Panc1 (cell line): Measurements from ENCODE around the gene B4GALT2. TPM values are rescaled to one million over a fixed set of nuclear protein-coding genes. Genes with fewer than 3 reads are reported as not detected.
A peak's percentile ranks its signal among the peaks of the same experiment; 100 is the strongest.

ENCODE experiments used
- ATAC-seq: fragments of 200-7000 bp; cut with Tn5 transposase; 2 replicates; pipeline ENCODE4 v1.9.1; 2020; ENCODE audit warnings: mild to moderate bottlenecking, moderate library complexity
- BruUV-seq: library from RNA; stranded (reverse); fragments of 400-500 nt; replicated peaks from 2 replicates; lab custom pipeline; 2021; lab: Mats Ljungman, UMichigan
- CTCF ChIA-PET: fragments of 300-600 bp; sonication (Branson Sonifier 250); formaldehyde crosslinking; loops from one replicate; lab custom pipeline; 2022; ENCODE audit warnings: antibody characterized with exemption; lab: Charles Lee
- POLR2A ChIA-PET: fragments of 300-600 bp; sonication (Branson Sonifier 250); formaldehyde crosslinking; loops from one replicate; lab custom pipeline; 2022; ENCODE audit warnings: antibody characterized with exemption; lab: Charles Lee
- DNase-seq: peaks from one replicate; pipeline ENCODE4 v3.0.0-alpha.2; 2010; ENCODE audit warnings: low read depth, low spot score
- H3K27ac ChIP-seq: 2 replicates; pipeline ENCODE4 v1.5.1; 2011; ENCODE audit warnings: mild to moderate bottlenecking, low read length, inconsistent platforms
- H3K27me3 ChIP-seq: fragments of 200-500 bp; sonication (Bioruptor generic); 2 replicates; pipeline ENCODE4 v1.6.0; 2014; ENCODE audit warnings: low read length, inconsistent platforms; ENCODE audit not compliant: control insufficient read depth, insufficient read depth
- H3K36me3 ChIP-seq: fragments of 200-500 bp; sonication (Bioruptor generic); 2 replicates; pipeline ENCODE4 v1.5.1; 2014; ENCODE audit warnings: inconsistent platforms, mild to moderate bottlenecking, low read length, moderate library complexity; ENCODE audit not compliant: control insufficient read depth, insufficient read depth
- H3K4me1 ChIP-seq: 2 replicates; pipeline ENCODE4 v1.5.1; 2011; ENCODE audit warnings: inconsistent platforms, mild to moderate bottlenecking, low read length, moderate library complexity; ENCODE audit not compliant: control insufficient read depth, insufficient read depth
- H3K4me3 ChIP-seq, 2 experiments: 2 replicates each; pipeline ENCODE4 v1.5.1; 2011 to 2012; ENCODE audit warnings: low read depth in 2 of 2, low read length in 2 of 2, mild to moderate bottlenecking in 2 of 2, inconsistent platforms in 1 of 2, moderate library complexity in 1 of 2
- H3K9me3 ChIP-seq: fragments of 200-500 bp; sonication (Bioruptor generic); 2 replicates; pipeline ENCODE4 v1.5.1; 2014; ENCODE audit warnings: low read depth, mild to moderate bottlenecking, inconsistent platforms, low read length, moderate library complexity; ENCODE audit not compliant: control insufficient read depth, insufficient read depth
- POLR2AphosphoS5 ChIP-seq: IDR thresholded peaks from 2 replicates; pipeline ENCODE4 v1.6.1; 2012; ENCODE audit warnings: mild to moderate bottlenecking, low read depth, low read length, moderate library complexity
- TCF7L2 ChIP-seq: IDR thresholded peaks from 2 replicates; pipeline ENCODE4 v1.6.1; 2011; ENCODE audit warnings: mild to moderate bottlenecking, low read depth, low read length, inconsistent platforms
- in situ Hi-C: cut with HindIII; loops from 2 replicates; pipeline ENCODE4 v1.10.0; 2016; ENCODE audit warnings: low sequenced_read_pairs, low pct_unique_long_range_greater_than_20kb
- intact Hi-C: fragments of 100-400 bp; cut with micrococcal nuclease; formaldehyde crosslinking; loops from one replicate; pipeline ENCODE4 v1.10.0; 2022; ENCODE audit not compliant: unreplicated experiment
- total RNA-seq: library from RNA; stranded (reverse); gene quantifications from one replicate; pipeline ENCODE4 v1.2.1, GENCODE V29; 2021; ENCODE audit not compliant: unreplicated experiment
- TF ChIP-seq, protein P1 (sequence below): fragments of 450-650 bp; IDR thresholded peaks from 2 replicates; pipeline ENCODE4 v1.5.1; 2017; ENCODE audit warnings: mild to moderate bottlenecking
- TF ChIP-seq, protein P2 (sequence below), 2 experiments: IDR thresholded peaks; 2 replicates each; pipeline ENCODE4 v1.6.1; 2011 to 2012; ENCODE audit warnings: low read depth in 2 of 2, control low read depth in 1 of 2, low read length in 1 of 2, mild to moderate bottlenecking in 1 of 2, moderate library complexity in 1 of 2; ENCODE audit not compliant: insufficient read depth in 1 of 2

The B4GALT2 gene
- total RNA-seq, 1 experiment from 2014 or later = 90.1 TPM

DNA sequence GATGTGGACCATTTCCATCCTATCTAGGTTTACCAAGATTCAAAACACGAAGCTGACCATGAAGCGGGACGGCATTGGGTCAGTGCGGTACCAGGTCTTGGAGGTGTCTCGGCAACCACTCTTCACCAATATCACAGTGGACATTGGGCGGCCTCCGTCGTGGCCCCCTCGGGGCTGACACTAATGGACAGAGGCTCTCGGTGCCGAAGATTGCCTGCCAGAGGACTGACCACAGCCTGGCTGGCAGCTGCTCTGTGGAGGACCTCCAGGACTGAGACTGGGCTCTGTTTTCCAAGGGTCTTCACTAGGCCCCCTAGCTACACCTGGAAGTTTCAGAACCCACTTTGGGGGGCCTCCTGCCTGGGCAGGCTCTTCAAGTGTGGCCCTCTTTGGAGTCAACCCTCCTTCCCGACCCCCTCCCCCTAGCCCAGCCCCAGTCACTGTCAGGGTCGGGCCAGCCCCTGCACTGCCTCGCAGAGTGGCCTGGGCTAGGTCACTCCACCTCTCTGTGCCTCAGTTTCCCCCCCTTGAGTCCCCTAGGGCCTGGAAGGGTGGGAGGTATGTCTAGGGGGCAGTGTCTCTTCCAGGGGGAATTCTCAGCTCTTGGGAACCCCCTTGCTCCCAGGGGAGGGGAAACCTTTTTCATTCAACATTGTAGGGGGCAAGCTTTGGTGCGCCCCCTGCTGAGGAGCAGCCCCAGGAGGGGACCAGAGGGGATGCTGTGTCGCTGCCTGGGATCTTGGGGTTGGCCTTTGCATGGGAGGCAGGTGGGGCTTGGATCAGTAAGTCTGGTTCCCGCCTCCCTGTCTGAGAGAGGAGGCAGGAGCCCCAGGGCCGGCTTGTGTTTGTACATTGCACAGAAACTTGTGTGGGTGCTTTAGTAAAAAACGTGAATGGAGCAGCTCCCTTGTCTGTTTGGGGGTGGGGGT, 11.5 kb downstream of the B4GALT2 start:
- in situ Hi-C loops = no loop called here
- no peaks in the 10 kb centered on the region for H3K27me3 ChIP-seq
- POLR2A ChIA-PET = no interaction called here
- CTCF ChIA-PET = no interaction called here
- peaks cover 16% of the 10 kb centered on the region for H3K4me1 ChIP-seq
- 0 out of 2 replicates have a peak, but pooled peaks cover 1% of the 10 kb centered on the region for H3K36me3 ChIP-seq
- peak overlapping the region; percentile 92 for H3K27ac ChIP-seq
- TF ChIP-seq, protein P1, sequence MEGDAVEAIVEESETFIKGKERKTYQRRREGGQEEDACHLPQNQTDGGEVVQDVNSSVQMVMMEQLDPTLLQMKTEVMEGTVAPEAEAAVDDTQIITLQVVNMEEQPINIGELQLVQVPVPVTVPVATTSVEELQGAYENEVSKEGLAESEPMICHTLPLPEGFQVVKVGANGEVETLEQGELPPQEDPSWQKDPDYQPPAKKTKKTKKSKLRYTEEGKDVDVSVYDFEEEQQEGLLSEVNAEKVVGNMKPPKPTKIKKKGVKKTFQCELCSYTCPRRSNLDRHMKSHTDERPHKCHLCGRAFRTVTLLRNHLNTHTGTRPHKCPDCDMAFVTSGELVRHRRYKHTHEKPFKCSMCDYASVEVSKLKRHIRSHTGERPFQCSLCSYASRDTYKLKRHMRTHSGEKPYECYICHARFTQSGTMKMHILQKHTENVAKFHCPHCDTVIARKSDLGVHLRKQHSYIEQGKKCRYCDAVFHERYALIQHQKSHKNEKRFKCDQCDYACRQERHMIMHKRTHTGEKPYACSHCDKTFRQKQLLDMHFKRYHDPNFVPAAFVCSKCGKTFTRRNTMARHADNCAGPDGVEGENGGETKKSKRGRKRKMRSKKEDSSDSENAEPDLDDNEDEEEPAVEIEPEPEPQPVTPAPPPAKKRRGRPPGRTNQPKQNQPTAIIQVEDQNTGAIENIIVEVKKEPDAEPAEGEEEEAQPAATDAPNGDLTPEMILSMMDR = peak; percentile 49
- no peak for TF ChIP-seq POLR2AphosphoS5
- TF ChIP-seq, protein P2, sequence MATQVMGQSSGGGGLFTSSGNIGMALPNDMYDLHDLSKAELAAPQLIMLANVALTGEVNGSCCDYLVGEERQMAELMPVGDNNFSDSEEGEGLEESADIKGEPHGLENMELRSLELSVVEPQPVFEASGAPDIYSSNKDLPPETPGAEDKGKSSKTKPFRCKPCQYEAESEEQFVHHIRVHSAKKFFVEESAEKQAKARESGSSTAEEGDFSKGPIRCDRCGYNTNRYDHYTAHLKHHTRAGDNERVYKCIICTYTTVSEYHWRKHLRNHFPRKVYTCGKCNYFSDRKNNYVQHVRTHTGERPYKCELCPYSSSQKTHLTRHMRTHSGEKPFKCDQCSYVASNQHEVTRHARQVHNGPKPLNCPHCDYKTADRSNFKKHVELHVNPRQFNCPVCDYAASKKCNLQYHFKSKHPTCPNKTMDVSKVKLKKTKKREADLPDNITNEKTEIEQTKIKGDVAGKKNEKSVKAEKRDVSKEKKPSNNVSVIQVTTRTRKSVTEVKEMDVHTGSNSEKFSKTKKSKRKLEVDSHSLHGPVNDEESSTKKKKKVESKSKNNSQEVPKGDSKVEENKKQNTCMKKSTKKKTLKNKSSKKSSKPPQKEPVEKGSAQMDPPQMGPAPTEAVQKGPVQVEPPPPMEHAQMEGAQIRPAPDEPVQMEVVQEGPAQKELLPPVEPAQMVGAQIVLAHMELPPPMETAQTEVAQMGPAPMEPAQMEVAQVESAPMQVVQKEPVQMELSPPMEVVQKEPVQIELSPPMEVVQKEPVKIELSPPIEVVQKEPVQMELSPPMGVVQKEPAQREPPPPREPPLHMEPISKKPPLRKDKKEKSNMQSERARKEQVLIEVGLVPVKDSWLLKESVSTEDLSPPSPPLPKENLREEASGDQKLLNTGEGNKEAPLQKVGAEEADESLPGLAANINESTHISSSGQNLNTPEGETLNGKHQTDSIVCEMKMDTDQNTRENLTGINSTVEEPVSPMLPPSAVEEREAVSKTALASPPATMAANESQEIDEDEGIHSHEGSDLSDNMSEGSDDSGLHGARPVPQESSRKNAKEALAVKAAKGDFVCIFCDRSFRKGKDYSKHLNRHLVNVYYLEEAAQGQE (IDR thresholded peaks at IDR 0.05; ENCODE audit: insufficient read depth in 1 of 2, low read depth in 2 of 2, low read length in 1 of 2) = no peak
- DNase-seq (no peak), ATAC-seq (peak; percentile 38)
- no TSS peak for BruUV-seq
- H3K9me3 ChIP-seq = no peaks in the 10 kb centered on the region
- intact Hi-C loops = loop anchor here (5.0 kb wide), 1 partner anchor 47 kb away; no protein-coding TSS in a partner anchor
- peak overlapping the region; percentile 60 to 82 for H3K4me3 ChIP-seq

DNA sequence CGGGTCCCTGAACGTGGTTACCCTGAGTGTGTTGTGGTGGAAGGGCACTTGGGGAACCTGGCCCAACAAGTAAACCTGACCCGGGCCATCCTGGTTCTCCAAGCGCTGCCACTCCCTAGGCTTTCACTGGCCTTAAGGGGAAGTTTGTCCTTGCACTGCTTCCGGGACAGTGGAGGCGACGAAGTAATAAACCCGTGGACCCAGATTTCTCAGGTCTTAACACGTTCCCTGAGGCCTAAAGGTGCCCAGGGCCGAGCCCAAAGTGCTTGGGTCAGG, 12.1 kb downstream of the B4GALT2 start:
- Histone ChIP-seq H3K36me3 (no peaks in the 10 kb centered on the region), H3K27me3 (no peaks in the 10 kb centered on the region), H3K27ac (peak overlapping the region; percentile 92), H3K4me3 (peak overlapping the region; percentile 60 to 82), H3K4me1 (peaks cover 16% of the 10 kb centered on the region), H3K9me3 (no peaks in the 10 kb centered on the region)
- TF ChIP-seq, protein P2 (IDR thresholded peaks at IDR 0.05; ENCODE audit: insufficient read depth in 1 of 2, low read depth in 2 of 2, low read length in 1 of 2) = no peak
- TF ChIP-seq TCF7L2 = no peak
- peak; percentile 87 for TF ChIP-seq POLR2AphosphoS5
- intact Hi-C loops = loop anchor here (5.0 kb wide), 1 partner anchor 46 kb away; no protein-coding TSS in a partner anchor
- DNase-seq = no peak
- peak; percentile 56 for ATAC-seq
- no TSS peak for BruUV-seq
- in situ Hi-C loops = no loop called here
- CTCF ChIA-PET = no interaction called here
- POLR2A ChIA-PET = no interaction called here
